Right lung (tissue), 5 donors: ENCODE data around the gene STK31. TPM values are rescaled to one million over a fixed set of nuclear protein-coding genes. Genes with fewer than 3 reads are reported as not detected.
A peak's percentile ranks its signal among the peaks of the same experiment; 100 is the strongest.
"Not testable (repeated sequence)": the region's sequence is repeated elsewhere in the genome, so short reads cannot be mapped to it uniquely, and the experiment has no call there.

Experiments used
- DNase-seq, 2 donors: peaks; one replicate each; pipeline ENCODE4 v3.0.0-alpha.2; 2013
- polyA plus RNA-seq, 5 donors: library from polyadenylated mRNA; unstranded; fragments of 120-200 nt; gene quantifications; one replicate each; pipeline versions ENCODE4 v1.2.1 to v1.2.3, GENCODE V29; 2013; ENCODE audit warnings: inconsistent platforms in 1 of 5, low replicate concordance in 1 of 5; ENCODE audit not compliant: insufficient read length in 5 of 5, insufficient read depth in 1 of 5

Gene STK31
- polyA plus RNA-seq, 5 donors, result 0.86 to 1.6 (median 1.2) TPM

DNA sequence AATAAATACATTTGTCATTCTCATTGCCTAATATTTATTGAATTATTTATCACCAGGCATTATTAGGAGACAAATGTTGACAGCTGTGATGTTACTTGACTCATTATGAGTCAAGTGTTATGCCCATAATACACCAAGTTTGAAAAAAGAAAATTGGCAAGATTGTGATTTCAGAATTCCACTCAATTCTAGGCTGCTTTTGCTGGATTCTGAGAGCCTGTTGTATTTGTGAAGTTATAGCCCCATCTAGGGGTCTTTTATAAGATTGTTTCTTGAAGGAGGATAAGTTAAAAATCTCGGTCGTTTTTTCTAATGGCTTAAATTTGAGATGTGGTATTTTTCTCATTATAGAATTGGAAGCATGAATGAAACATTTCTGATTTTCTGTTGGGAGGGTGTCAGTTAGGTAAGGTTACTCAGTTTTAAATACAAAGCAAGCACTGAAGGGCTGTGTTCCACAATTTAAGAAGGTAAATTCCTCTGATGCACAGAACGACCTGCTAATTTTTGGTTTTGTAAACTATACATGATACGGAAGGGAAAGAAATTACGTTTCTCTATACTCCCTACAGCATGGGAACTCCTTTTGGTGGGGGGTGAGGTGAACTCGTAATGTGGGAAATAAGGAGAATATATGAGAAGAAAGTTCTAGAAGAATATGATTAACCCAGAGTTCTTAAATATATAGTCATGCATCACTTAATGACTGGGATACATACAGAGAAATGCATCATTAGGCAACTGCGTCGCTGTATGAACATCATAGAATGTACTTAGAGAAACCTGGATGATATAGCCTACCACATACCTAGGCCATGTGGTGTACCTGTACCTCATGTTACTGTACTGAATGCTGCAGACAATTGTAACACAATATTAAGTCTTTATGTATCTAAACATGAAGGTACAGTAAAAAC is 2.6 kb downstream of the STK31 start:
- DNase-seq, result peak; percentile 29 to 58

DNA sequence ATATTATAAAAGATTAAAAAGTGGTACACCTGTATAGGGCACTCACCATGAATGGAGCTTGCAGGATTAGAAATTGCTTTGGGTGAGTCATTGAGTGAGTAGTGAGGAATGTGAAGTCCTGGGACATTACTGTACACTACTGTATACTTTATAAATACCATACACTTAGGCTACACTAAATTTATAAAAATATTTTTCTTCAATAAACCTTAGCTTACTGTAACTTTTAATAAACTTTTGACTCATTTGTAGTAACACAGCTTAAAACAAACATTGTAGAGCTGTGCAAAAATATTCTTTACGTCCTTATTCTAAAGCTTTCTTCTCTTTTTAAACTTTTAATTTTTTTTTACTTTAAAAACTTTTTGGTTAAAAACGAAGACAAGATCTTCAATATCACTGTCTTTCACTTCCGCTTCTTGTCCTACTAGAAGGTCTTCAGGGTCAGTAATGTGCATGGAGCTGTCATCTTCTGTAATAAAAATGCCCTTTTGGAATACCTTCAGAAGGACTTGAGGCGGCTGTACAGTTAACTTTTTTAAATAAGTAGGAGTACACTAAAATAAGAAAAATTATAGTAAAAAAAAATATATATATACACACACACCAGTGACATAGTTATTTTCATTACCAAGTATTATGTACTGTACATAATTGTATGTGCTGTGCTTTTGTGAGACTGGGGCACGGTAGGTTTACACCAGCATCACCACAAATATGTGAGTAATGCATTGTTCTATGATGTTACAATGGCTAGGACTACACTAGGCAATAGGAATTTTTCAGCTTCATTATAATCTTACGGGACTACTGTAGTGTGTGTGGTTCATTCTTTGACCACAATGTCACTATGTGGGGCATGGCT is 3.5 kb downstream of the STK31 start:
- DNase-seq, result no peak

DNA sequence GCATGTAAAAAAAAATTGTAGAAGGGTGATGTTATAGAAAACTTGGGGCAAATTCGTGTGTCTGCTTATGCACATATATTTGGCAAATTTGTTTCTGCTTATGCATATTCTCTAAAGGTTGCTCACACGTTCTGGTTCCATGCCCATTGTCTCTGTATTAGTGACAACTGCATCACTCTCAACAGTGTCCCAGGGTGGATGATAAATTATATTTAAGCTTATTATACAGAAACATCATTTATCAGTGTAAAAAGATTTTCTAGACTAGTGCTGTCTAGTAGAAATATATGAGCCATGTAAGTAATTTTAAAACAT is 4.1 kb downstream of the STK31 start:
- DNase-seq, result no peak

DNA sequence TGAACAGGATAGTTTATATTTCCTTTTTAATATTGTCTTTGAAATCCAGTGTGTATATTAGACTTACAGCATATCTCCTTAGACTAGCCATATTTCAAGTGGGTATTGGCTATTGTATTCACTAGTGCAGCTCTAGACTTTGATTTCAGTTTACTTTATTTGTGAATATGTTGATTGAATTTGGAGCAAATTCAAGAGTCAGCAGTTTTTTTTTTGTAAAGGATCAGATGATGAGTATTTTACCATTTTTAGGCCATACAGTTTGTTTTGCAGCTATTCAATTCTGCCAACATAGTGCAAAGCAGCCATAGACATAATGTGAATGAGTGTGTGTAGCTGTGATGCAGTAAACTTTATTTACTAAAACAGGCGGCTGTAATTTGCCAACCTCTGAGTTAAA is 4.6 kb downstream of the STK31 start:
- DNase-seq, result no peak

DNA sequence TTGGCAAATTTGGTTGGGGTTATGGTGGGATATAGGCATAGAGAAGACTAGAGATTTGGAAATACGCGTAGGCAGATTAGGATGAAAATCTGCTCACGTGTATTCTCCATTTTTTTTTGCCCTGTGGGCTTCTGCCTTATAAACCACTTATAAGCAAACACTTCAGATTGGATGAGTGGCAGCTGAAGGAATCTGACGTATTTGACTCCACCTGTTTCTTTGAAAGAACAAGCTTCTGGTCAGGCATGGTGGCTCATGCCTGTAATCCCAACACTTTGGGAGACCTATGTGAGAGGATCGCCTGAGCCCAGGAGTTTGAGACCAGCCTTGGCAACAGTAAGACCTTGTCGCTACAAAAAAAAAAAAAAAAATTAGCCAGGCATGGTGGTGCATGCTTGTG is 5.1 kb downstream of the STK31 start:
- DNase-seq, result no peak

DNA sequence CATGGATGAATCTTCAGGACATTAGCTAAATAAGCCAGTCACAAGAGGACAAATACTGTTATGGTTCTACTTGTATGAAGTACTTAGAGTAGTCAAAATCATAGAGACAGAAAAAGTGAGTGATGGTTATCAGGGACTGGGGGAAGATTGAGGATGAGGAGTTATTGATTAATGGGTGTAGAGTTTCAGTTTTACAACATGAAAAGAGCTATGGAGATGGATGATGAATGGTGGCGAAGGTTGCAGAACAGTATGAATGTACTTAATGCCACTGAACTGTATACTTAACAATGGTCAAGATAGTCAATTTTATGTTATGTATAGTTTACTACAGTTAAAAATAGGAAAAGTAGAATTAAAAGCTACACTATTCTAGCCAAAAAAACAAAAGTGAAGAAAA is 7.8 kb downstream of the STK31 start:
- DNase-seq, result no peak

DNA sequence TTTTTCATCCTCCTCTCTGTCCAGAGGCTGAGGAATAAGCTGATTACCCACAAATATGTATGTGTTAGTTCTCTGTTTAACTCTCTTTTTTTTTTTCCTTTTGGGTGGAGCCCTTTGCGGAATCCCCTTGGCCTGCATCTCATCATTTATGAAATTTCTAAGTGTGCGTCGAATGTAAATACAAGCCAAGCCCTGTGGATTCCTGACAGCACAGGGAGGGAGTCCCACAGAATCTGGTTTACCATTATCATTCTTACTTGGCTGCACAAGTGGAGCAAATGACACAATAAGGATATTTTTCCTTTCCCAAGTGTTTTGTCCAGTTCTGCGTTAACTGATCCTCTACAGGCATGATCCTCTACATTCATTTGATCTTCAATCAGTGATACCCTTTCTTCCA is 11.4 kb downstream of the STK31 start:
- DNase-seq, result no peak

DNA sequence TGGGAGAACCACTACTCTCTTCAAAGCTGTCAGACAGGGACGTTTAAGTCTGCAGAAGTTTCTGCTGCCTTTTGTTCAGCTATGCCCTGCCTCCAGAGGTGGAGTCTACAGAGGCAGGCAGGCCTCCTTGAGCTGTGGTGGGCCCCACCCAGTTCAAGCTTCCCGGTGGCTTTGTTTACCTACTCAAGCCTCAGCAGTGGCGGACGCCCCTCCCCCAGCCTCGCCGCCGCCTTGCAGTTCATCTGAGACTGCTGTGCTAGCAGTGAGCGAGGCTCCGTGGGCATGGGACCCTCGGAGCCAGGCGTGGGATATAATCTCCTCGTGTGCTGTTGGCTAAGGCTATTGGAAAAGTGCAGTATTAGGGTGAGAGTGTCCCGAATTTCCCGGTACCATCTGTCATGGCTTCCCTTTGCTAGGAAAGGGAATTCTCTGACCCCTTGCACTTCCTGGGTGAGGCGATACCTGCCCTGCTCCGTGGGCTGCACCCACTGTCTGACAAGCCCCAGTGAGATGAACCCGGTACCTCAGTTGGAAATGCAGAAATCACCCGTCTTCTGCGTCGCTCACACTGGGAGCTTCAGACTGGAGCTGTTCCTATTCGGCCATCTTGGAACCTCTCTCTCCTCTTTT is 12.7 kb downstream of the STK31 start:
- DNase-seq, result not testable (repeated sequence)

DNA sequence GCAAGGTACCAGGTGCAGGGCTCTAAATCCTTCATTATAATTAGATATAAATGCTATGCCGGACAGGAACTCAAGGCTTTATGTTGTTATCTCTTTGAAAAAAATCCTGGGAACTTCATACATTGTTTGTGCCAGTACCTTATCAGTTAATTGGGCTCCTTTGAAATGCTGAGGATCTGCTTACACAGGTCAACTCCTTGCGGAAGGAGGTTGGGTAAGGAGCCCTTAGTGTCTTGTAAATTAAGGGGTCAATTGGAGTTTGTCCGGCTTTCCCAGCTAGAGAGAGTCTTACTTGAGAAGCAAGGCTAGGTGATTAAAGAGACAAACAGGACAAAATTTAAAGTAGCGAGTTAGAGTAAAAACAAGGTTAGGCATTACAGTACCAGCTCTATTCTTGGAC is 14.1 kb downstream of the STK31 start:
- DNase-seq, result not testable (repeated sequence)

DNA sequence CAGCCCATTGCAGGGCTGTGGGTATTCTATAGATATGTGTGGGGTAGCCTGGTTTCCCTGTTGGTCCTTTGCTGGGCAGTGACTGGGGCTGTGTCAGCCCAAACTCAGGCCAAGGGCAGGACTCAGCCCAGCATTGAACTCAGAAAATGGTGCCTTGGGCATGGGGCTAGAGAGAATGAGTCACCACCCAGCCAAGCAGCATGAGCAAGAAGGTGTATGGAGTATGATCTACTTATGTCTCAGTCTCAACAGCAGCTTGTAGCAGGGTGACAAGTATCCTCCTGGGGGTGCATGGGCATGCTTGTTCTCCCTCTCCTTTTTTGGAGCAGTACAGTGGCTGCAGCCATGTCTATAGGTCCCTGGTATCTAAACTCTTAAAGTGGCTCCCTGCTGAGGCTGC is 32.0 kb downstream of the STK31 start:
- DNase-seq, result no peak

DNA sequence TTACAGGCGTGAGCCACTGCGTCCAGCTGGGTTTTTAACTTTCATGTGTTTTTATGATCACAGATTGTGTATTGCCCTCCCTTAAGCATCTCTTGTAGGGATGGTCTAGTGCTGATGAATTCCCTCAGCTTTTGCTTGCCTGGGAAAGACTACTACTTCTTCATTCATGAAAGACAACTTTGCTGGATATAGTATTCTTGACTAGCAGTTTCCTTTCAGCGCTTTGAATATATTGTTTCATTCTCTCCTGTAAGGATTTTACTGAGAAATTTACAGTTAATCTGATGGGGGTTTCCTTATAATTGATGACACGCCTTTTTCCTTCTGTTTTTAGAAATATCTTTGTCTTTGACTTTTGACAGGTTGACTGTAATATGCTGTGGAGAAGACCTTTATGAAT is 33.2 kb downstream of the STK31 start:
- no peak for DNase-seq

DNA sequence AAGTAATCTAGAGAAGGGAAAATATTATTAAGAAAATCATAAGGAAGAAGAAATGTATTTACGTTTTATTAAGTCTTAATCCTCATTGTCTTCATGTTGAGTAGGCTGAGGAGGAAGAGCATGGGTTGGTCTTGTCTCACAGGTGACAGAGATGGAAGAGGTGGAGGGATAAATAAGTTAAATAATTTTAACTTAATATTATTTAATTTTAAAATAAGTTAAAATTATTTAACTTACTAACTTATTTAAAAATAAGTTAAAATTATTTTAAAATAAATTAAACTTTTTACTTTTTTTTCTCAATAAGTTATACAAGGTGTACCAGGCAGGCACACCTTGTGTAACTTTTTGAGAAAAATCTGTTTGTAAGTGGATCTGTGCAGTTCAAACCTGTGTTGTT is 36.6 kb downstream of the STK31 start:
- no peak for DNase-seq

DNA sequence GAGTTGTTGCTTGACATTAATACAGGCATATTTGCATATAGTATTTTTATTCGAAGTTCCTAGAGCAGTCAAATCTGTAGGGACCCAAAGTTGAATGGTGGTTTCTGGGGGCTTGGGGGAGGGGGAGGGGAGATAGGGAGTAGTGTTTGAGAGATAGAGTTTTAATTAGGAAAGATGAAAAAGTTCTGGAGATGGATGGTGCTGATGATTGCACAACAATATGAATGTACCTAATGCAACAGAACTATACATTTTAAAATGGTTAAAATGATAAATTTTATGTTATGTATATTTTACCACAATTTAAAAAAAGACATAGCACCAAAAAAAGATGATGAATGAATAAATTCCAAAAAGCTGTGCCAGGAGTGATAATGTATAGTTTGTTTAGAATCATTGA is 41.8 kb downstream of the STK31 start:
- no peak for DNase-seq

DNA sequence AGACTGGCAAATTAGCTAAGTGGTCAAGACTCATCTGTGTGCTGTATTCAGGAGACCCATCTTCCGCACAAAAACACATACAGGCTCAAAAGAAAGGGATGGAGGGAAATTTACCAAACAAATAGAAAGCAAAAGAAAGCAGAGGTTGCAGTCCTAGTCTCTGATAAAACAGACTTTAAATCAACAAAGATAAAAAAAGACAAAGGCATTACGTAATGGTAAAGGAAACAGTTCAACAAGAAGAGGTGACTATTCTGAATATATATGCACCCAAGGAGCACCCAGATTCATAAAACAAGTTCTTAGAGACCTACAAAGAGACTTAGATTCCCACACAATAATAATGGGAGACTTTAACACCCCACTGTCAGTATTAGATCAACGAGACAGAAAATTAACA is 48.8 kb downstream of the STK31 start:
- not testable (repeated sequence) for DNase-seq

DNA sequence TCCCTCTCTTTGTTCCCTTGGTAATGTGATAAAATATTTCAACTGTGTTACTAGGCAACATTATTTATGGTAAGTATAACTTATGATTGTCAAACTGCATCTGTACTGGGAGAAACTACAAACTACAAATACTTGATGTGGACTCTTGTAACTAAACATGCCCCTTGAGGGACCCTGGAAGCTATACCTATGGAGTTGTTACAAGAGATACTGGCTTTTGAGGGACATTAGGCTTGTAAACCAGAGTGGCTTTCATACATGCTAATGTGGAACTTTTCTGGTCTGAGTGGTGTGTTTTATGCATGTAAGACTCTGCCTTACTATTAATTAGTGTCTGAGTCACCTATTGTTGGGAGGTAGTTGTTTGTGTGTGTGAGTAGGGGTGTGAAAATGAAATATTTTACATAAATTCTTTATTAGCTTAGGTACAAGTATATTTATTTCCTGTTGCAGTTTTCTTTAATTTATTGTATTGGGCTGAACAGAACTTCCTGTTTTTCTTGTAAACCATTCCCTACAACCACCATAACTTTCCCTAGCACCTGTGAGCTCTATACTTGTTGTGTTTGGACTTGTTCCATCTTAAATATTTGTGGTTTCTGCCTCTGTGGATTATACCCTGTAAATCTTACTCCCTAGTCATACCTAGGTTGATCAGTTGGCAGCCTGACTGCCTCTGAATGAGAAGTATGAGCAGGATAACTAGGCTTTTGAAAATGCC is 49.8 kb downstream of the STK31 start:
- DNase-seq, result peak; percentile 2 to 7

DNA sequence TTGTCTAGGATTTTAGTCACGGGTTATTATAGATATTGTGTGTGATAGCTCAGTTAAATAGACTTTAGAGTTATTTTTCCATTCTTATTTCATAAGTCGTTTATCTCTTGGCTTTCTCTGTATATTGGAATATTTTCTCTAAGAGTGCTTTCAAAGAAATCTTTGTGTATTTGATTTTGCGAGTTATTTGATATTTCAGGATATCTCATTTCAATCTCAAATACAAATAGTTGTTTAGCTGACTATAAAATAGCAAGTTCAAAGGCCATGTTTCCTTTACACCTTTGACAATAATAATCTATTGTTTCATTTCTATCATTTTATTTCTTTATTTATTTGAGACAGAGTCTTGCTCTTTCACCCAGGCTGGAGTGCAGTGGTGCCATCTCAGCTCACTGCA is 55.9 kb downstream of the STK31 start:
- no peak for DNase-seq

DNA sequence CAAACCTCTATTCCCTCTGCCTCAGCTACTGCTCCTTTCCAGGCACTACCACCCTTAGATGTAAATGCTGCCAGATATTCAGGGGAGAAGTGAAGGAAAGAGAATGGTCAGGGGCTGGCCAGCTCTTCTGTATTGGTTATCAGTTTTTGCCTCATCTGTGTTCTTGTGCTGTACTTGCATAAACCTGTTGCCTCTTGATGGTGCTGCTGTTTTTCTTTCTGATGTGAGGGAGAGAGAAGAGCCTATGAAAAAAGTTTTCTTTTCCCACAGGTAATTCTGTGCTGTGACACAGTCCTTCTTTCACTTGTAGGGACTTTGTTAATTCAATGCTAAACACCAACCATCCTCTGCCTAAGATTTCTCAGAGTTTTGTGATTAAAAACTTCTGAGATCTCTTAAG is 57.5 kb downstream of the STK31 start:
- no peak for DNase-seq

DNA sequence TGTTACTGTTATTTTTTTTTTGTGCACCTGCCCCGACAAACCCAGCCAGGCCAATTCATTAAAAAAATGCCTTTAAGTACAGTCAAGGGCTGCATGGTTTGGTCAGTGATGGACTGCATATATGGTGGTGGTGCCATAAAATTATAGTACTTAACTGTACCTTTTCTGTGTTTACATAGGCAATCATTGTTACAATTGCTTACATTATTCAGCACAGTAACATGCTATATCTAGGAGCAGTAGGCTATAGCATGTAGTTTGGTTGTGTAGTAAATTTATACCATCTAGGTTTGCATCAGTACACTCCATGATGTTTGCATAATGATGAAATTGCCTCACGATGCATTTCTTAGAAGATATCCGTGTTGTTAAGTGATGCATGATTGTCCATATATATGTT is 58.0 kb downstream of the STK31 start:
- no peak for DNase-seq

DNA sequence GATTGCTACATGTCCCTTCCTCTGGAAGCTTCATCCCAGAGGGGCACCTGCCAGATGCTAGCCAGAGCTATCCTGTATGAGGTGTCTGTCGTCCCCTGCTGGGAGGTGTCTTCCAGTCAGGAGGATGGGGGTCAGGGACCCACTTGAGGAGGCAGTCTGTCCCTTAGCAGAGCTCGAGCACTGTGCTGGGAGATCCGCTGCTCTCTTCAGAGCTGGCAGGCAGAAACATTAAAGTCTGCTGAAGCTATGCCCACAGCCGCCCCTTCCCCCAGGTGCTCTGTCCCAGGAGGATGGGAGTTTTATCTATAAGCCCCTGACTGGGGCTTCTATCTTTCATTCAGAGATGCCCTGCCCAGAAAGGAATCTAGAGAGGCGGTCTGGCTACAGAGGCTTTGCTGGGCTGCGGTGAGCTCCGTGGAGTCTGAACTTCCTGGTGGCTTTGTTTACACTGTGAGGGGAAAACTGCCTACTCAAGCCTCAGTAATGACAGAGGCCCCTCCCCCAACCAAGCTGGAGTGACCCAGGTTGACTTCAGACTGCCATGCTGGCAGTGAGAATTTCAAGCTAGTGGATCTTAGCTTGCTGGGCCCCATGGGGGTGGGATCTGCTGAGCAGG is 69.3 kb downstream of the STK31 start:
- not testable (repeated sequence) for DNase-seq

DNA sequence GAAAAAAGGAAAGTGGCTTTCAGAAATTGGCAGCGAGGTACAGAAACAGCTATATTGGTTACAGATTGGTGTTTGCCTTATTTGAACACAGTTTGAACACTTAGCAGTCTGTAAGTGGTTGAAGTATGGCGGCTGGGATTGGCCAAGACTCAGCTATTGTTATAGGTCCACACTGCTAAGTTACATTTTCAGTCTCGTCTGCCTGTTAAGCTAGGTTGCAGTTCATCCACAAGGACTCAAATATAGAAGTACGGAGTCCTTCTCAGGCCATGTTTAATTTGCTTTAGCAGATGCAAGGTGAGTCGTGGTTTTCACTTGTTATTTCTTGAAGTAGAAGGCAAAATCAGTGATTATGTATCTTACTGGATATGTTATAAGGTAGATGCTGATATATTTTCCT is 73.1 kb downstream of the STK31 start:
- no peak for DNase-seq

DNA sequence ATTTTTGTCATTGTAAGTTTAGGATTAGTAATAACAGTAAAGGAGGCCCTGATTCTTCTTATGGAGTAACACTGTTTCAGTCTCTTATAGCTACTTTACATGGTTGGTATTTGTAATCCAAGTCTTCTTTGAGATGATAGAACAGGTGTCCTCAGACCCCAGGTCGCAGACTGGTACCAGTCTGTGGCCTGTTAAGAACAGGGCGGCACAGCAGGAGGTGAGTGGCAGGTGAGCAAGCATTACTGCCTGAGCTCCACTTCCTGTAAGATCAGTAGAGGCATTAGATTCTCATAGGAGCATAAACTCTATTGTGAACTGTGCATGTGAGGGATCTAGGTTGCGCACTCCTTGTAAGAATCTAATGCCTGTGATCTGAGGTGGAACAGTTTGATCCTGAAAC is 77.3 kb downstream of the STK31 start:
- DNase-seq, result no peak

DNA sequence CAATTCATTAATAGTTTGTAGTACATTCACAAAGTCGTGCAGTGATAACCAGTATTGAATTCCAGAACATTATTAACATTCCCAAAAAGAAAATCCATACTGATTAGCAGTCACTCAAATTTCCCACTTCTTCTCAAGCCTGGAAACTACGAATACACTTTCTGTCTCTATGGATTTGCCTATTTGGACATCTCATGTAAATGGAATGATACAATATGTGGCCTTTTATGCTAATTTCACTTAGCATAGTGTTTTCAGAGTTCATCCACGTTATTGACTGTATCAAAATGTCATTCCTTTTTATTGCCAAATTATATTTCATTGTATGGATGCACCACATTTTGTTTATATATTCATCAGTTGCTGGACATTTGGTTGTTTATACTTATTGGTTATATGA is 78.8 kb downstream of the STK31 start:
- no peak for DNase-seq
